A673 (cell line): ENCODE data around the gene CD6.

ENCODE experiments used
- EZH2 ChIP-seq: fragments of 200-600 bp; sonication (generic); IDR thresholded peaks from 2 replicates; pipeline ENCODE4 v1.6.1; 2017; ENCODE audit warnings: borderline replicate concordance, low read depth, mild to moderate bottlenecking, mixed read lengths, antibody characterized with exemption, low read length; ENCODE audit not compliant: poor library complexity, severe bottlenecking
- TF ChIP-seq, protein P1 (sequence below): fragments of 300-800, 200-600 bp; sonication (generic); conservative IDR thresholded peaks from 2 replicates; pipeline ENCODE4 v1.5.1; 2017; ENCODE audit warnings: low read depth, mild to moderate bottlenecking, antibody characterized with exemption, low read length, moderate library complexity, mixed read lengths

DNA sequence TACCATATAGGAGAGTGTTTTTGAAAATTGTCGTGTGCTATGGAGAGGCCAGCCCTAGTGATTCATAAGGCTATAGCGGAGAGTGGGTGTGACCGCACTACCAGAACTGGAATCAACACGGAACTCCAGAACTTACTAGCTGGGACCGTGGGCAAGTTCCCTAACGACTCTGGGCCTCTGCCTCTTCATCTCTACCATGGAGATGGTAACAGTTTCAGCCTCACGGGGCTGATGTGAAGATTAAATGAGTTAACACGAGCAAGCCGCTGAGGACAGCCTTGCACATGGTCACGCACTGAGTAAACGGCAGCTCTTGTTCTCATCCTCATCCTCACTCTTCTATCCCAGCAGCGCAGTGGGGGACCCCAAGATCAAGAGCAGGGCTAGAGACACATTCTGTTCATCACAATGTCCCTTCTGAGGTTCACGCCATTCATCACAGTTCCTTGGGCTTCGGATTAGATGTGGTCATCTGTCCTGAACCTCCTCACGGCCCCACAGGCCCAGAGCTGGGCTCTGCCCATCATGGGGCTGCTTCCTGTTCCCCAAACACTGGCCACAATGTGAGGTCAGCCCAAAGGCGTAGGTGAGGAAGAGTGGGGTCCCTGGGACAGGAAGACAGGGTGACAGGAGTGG lies 83.6 kb downstream of the CD6 start:
- TF ChIP-seq, protein P1, sequence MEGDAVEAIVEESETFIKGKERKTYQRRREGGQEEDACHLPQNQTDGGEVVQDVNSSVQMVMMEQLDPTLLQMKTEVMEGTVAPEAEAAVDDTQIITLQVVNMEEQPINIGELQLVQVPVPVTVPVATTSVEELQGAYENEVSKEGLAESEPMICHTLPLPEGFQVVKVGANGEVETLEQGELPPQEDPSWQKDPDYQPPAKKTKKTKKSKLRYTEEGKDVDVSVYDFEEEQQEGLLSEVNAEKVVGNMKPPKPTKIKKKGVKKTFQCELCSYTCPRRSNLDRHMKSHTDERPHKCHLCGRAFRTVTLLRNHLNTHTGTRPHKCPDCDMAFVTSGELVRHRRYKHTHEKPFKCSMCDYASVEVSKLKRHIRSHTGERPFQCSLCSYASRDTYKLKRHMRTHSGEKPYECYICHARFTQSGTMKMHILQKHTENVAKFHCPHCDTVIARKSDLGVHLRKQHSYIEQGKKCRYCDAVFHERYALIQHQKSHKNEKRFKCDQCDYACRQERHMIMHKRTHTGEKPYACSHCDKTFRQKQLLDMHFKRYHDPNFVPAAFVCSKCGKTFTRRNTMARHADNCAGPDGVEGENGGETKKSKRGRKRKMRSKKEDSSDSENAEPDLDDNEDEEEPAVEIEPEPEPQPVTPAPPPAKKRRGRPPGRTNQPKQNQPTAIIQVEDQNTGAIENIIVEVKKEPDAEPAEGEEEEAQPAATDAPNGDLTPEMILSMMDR: no peak
- TF ChIP-seq EZH2: no peak
